H1 (cell line): Measurements from ENCODE around the gene KRTAP17-1. TPM values are rescaled to one million over a fixed set of nuclear protein-coding genes. Genes with fewer than 3 reads are reported as not detected.

Experiments used
- CTCF ChIA-PET: fragments of 300-600 bp; sonication (Branson Sonifier 250); formaldehyde crosslinking; loops from one replicate; lab custom pipeline; 2021; ENCODE audit not compliant: partially characterized antibody; lab: Charles Lee
- POLR2A ChIA-PET: fragments of 300-600 bp; sonication (Branson Sonifier 250); formaldehyde crosslinking; loops from one replicate; lab custom pipeline; 2021; ENCODE audit warnings: inconsistent platforms; ENCODE audit not compliant: partially characterized antibody; lab: Charles Lee
- DNase-seq, 2 experiments: peaks; one replicate each; pipeline versions ENCODE4 v3.0.0 to v3.0.0-alpha.2; 2010 to 2022; ENCODE audit warnings: low spot score in 2 of 2, low read depth in 1 of 2, mixed read lengths in 1 of 2
- FAIRE-seq: peaks from 2 replicates; lab custom pipeline; 2011; peaks lifted over from hg19 to GRCh38; lab: Jason Lieb, UNC
- H2AFZ ChIP-seq: 2 replicates; pipeline ENCODE4 v1.8.1; 2012; ENCODE audit warnings: low read length, inconsistent platforms
- H2AK5ac ChIP-seq: 2 replicates; pipeline ENCODE4 v1.6.1; 2013; ENCODE audit warnings: low read depth, low read length
- H2BK120ac ChIP-seq: replicated peaks from 2 replicates; pipeline ENCODE3; 2013; ENCODE audit warnings: low read depth, low read length, inconsistent platforms
- H2BK12ac ChIP-seq: 2 replicates; pipeline ENCODE4 v1.6.1; 2013; ENCODE audit warnings: low read depth, low read length
- H2BK15ac ChIP-seq: 2 replicates; pipeline ENCODE4 v1.6.1; 2013; ENCODE audit warnings: low read length
- H2BK20ac ChIP-seq: 2 replicates; pipeline ENCODE4 v1.6.1; 2013; ENCODE audit warnings: low read length
- H2BK5ac ChIP-seq: 2 replicates; pipeline ENCODE4 v1.6.1; 2013; ENCODE audit warnings: low read depth, low read length
- H3K14ac ChIP-seq: 2 replicates; pipeline ENCODE4 v1.6.1; 2013; ENCODE audit warnings: inconsistent platforms; ENCODE audit not compliant: insufficient read length
- H3K18ac ChIP-seq: 2 replicates; pipeline ENCODE4 v1.6.1; 2013; ENCODE audit warnings: low read length; ENCODE audit errors: extremely low read depth
- H3K23ac ChIP-seq: 2 replicates; pipeline ENCODE4 v1.6.1; 2013; ENCODE audit warnings: inconsistent platforms; ENCODE audit not compliant: insufficient read length
- H3K23me2 ChIP-seq: 2 replicates; pipeline ENCODE4 v1.6.1; 2013; ENCODE audit warnings: low read depth, low read length
- H3K27ac ChIP-seq: 2 replicates; pipeline ENCODE4 v1.6.1; 2011; ENCODE audit warnings: low read depth, low read length, inconsistent platforms
- H3K27me3 ChIP-seq, 4 experiments: replicated peaks in 1 of 4; 1 replicate in 1 of 4; 2 replicates in 3 of 4; pipeline versions ENCODE4 v1.6.1 to v1.8.1; 2011 to 2013; ENCODE audit warnings: low read length in 3 of 4, mild to moderate bottlenecking in 3 of 4, inconsistent platforms in 2 of 4, mixed read lengths in 2 of 4, moderate library complexity in 1 of 4; ENCODE audit not compliant: control insufficient read depth in 3 of 4, insufficient read depth in 3 of 4; ENCODE audit errors: extremely low read depth in 1 of 4
- H3K36me3 ChIP-seq, 4 experiments: 2 replicates each; pipeline versions ENCODE4 v1.6.1 to v1.8.1; 2011 to 2013; ENCODE audit warnings: mild to moderate bottlenecking in 4 of 4, low read length in 3 of 4, moderate library complexity in 2 of 4, control low read depth in 1 of 4, inconsistent platforms in 1 of 4; ENCODE audit not compliant: insufficient read depth in 4 of 4, control insufficient read depth in 2 of 4
- H3K4ac ChIP-seq: replicated peaks from 2 replicates; pipeline ENCODE3; 2013; ENCODE audit warnings: low read length, low read depth, mixed read lengths, inconsistent platforms; ENCODE audit not compliant: insufficient read length
- H3K4me1 ChIP-seq, 4 experiments: replicated peaks in 1 of 4; 1 replicate in 1 of 4; 2 replicates in 3 of 4; pipeline versions ENCODE4 v1.6.1 to v1.8.1; 2011 to 2013; ENCODE audit warnings: low read length in 3 of 4, inconsistent platforms in 2 of 4, mixed read lengths in 1 of 4; ENCODE audit not compliant: insufficient read depth in 4 of 4, control insufficient read depth in 3 of 4
- H3K4me2 ChIP-seq, 2 experiments: 2 replicates each; pipeline versions ENCODE4 v1.6.1 to v1.8.1; 2011 to 2013; ENCODE audit warnings: low read depth in 2 of 2, low read length in 2 of 2, control low read depth in 1 of 2, inconsistent platforms in 1 of 2, mild to moderate bottlenecking in 1 of 2; ENCODE audit not compliant: insufficient read depth in 1 of 2
- H3K4me3 ChIP-seq, 4 experiments: fragments of 200-600, 300-600 bp in 1 of 4; sonication (generic), shearing (Covaris generic), sonication (Bioruptor Twin) in 1 of 4; 2 replicates each; pipeline versions ENCODE4 v1.5.1 to v1.8.1; 2011 to 2016; ENCODE audit warnings: low read length in 4 of 4, low read depth in 3 of 4, control low read depth in 2 of 4, inconsistent platforms in 2 of 4, mild to moderate bottlenecking in 2 of 4, mixed read lengths in 1 of 4, moderate library complexity in 1 of 4; ENCODE audit not compliant: insufficient read depth in 2 of 4; ENCODE audit errors: extremely low read depth in 1 of 4
- H3K56ac ChIP-seq: replicated peaks from 2 replicates; pipeline ENCODE3; 2013; ENCODE audit warnings: low read depth, mild to moderate bottlenecking, mixed read lengths, low read length, inconsistent platforms; ENCODE audit not compliant: insufficient read length
- H3K79me1 ChIP-seq: 2 replicates; pipeline ENCODE4 v1.6.1; 2013; ENCODE audit warnings: low read depth, low read length, control low read depth
- H3K79me2 ChIP-seq, 2 experiments: 2 replicates each; pipeline versions ENCODE4 v1.6.1 to v1.8.1; 2012 to 2013; ENCODE audit warnings: low read length in 2 of 2, mild to moderate bottlenecking in 2 of 2, inconsistent platforms in 1 of 2; ENCODE audit not compliant: insufficient read depth in 2 of 2, control insufficient read depth in 1 of 2
- H3K9ac ChIP-seq, 4 experiments: replicated peaks in 1 of 4; 1 replicate in 1 of 4; 2 replicates in 3 of 4; pipeline versions ENCODE4 v1.6.1 to v1.8.1; 2011 to 2013; ENCODE audit warnings: low read depth in 3 of 4, low read length in 3 of 4, control low read depth in 2 of 4, mild to moderate bottlenecking in 2 of 4, moderate library complexity in 2 of 4, inconsistent platforms in 1 of 4; ENCODE audit errors: extremely low read depth in 1 of 4
- H3K9me3 ChIP-seq, 2 experiments: 2 replicates each; pipeline versions ENCODE4 v1.6.1 to v1.8.1; 2012 to 2013; ENCODE audit warnings: mild to moderate bottlenecking in 2 of 2, moderate library complexity in 2 of 2, control low read depth in 1 of 2, inconsistent platforms in 1 of 2, low read depth in 1 of 2, low read length in 1 of 2, mixed read lengths in 1 of 2; ENCODE audit not compliant: insufficient read depth in 2 of 2
- H4K20me1 ChIP-seq, 2 experiments: replicated peaks in 1 of 2; 2 replicates each; pipeline versions ENCODE3 to v1.8.1; 2011 to 2013; ENCODE audit warnings: inconsistent platforms in 2 of 2, low read length in 2 of 2, mild to moderate bottlenecking in 1 of 2; ENCODE audit not compliant: insufficient read depth in 2 of 2, control insufficient read depth in 1 of 2
- H4K5ac ChIP-seq: 2 replicates; pipeline ENCODE4 v1.6.1; 2013; ENCODE audit warnings: low read length, low read depth, mixed read lengths, inconsistent platforms; ENCODE audit not compliant: insufficient read length
- H4K8ac ChIP-seq: 2 replicates; pipeline ENCODE4 v1.8.0; 2013; ENCODE audit warnings: mild to moderate bottlenecking, moderate library complexity, low read length, inconsistent platforms; ENCODE audit not compliant: insufficient read depth; ENCODE audit errors: extremely low read depth
- H4K91ac ChIP-seq: replicated peaks from 2 replicates; pipeline ENCODE3; 2013; ENCODE audit warnings: low read length, mixed read lengths, inconsistent platforms; ENCODE audit not compliant: insufficient read length
- CBX5 ChIP-seq: fragments of 300-800, 300-1000 bp; sonication (generic); IDR thresholded peaks from 2 replicates; pipeline ENCODE4 v1.7.1; 2016; ENCODE audit warnings: antibody characterized with exemption, low read length, low read depth
- NRF1 ChIP-seq: IDR thresholded peaks from 2 replicates; pipeline ENCODE4 v1.6.1; 2011; ENCODE audit warnings: mild to moderate bottlenecking, low read depth, low read length, improper control_type of control experiment
- RNF2 ChIP-seq: fragments of 200-900, 300-1000 bp; sonication (generic); IDR thresholded peaks from 2 replicates; pipeline ENCODE4 v1.7.1; 2016; ENCODE audit warnings: borderline replicate concordance, low read depth, mild to moderate bottlenecking, antibody characterized with exemption, low read length; ENCODE audit not compliant: poor library complexity, severe bottlenecking; ENCODE audit errors: missing control alignments
- WGBS, 2 experiments: shearing (Covaris generic) in 1 of 2; methylation state at CpG; one replicate each; pipeline versions ENCODE4 v1.1.6 to v1.1.7; 2013 to 2015; ENCODE audit warnings: low lambda C conversion rate in 2 of 2, mixed read lengths in 2 of 2, inconsistent platforms in 1 of 2, low coverage in 1 of 2, missing lambda C conversion rate in 1 of 2; ENCODE audit not compliant: insufficient replicate concordance in 2 of 2, insufficient coverage in 1 of 2, insufficient read length in 1 of 2; ENCODE audit errors: extremely low coverage in 1 of 2, missing lambda C conversion rate in 1 of 2; 5-methylcytosine and 5-hydroxymethylcytosine counted together
- polyA plus RNA-seq, 7 experiments: library from polyadenylated mRNA; depleted of rRNA in 3 of 7; stranded (reverse) in 5 of 7; unstranded in 2 of 7; fragments of >200 nt in 5 of 7; fragments of 200-250 nt in 2 of 7; gene quantifications; 1 replicate in 5 of 7; 2 replicates in 1 of 7; 4 replicates in 1 of 7; pipeline versions ENCODE4 v1.2.1 to v1.2.3, GENCODE V29; 2011 to 2013; ENCODE audit warnings: missing spikeins in 2 of 7, mixed read lengths in 2 of 7
- total RNA-seq: library from RNA; stranded (reverse); fragmentation: NEBNext Ultra II Directional; extraction: Animal tissue kit (Norgen Biotek cat#: 25700); gene quantifications from 2 replicates; pipeline ENCODE4 v1.2.1, GENCODE V29; 2021
- TF ChIP-seq, protein P1 (sequence below), 3 experiments: IDR thresholded peaks; 1 replicate in 2 of 3; 2 replicates in 1 of 3; pipeline versions ENCODE4 v1.5.1 to v1.6.1; 2011; ENCODE audit warnings: low read length in 3 of 3, mild to moderate bottlenecking in 3 of 3, inconsistent platforms in 2 of 3, low read depth in 1 of 3, moderate library complexity in 1 of 3; ENCODE audit not compliant: insufficient read depth in 1 of 3; ENCODE audit errors: control extremely low read depth in 1 of 3
- TF ChIP-seq, protein P2 (sequence below): IDR thresholded peaks from 2 replicates; pipeline ENCODE4 v1.6.1; 2011; ENCODE audit warnings: low read length, improper control_type of control experiment
- TF ChIP-seq, protein P3 (sequence below): IDR thresholded peaks from 2 replicates; pipeline ENCODE4 v1.6.1; 2011; ENCODE audit warnings: low read depth, mild to moderate bottlenecking, low read length; ENCODE audit not compliant: insufficient read depth

KRTAP17-1 gene
- total and polyA plus RNA-seq, 2 of the 8 experiments (the other 6 are each of a cell fraction or from before 2014, with no cell fraction given): not detected

DNA sequence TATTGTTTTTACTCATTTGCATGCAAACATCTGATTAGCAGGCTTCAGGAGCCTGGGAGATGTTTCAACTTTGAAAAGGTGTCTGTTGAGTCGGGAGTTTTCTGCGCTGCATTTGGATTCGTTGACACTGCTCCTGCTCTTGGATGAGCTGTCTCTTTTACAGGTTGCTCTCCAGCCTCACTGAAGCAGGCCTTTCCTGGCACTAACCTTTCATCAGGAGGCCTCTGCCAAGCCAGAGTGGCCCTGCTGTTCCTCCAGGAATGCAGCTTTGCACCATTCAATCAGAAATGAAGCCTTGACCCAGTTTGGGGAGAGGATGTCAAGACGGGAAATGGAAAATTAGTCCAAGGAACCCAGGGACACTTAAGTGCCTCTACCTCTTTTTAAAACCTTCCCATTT, 12.5 kb downstream of the KRTAP17-1 start:
- no peaks in the 10 kb centered on the region for H4K20me1 ChIP-seq
- H3K9ac ChIP-seq: no peak overlapping the region
- H3K18ac ChIP-seq: no peak overlapping the region
- no peak overlapping the region for H3K4me2 ChIP-seq
- H3K9me3 ChIP-seq: no peaks in the 10 kb centered on the region; a peak in 1 of 4 replicates
- H2AFZ ChIP-seq: no peak overlapping the region
- no peak overlapping the region for H4K8ac ChIP-seq
- no peak overlapping the region for H2AK5ac ChIP-seq
- H4K91ac ChIP-seq: no peak overlapping the region
- H2BK120ac ChIP-seq: no peak overlapping the region
- CTCF ChIA-PET: interaction anchor here (0.6 to 1.8 kb wide), 6 partner anchors 20 to 694 kb away, joined by 3 to 7 read pairs (median 3); partner anchors contain the start of gene KRT33A
- WGBS, 2 experiments: 92% methylated on average over 4 of the region's 4 CpGs; no CpG with 5 or more reads in 1 of the 2 experiments
- no peak overlapping the region for H4K5ac ChIP-seq
- H2BK12ac ChIP-seq: no peak overlapping the region
- no peak overlapping the region for H3K23ac ChIP-seq
- DNase-seq: no peak
- no peak overlapping the region for H2BK5ac ChIP-seq
- no peak for FAIRE-seq
- H2BK15ac ChIP-seq: no peak overlapping the region
- no peaks in the 10 kb centered on the region; a peak in 2 of 7 replicates for H3K27me3 ChIP-seq
- no peak overlapping the region for H3K4ac ChIP-seq
- POLR2A ChIA-PET: no interaction called here
- no peaks in the 10 kb centered on the region for H3K79me2 ChIP-seq
- no peak overlapping the region for H3K56ac ChIP-seq
- no peaks in the 10 kb centered on the region; the same call in 1 of the 2 replicates for H3K23me2 ChIP-seq
- no peak overlapping the region for H3K4me3 ChIP-seq
- no peak overlapping the region for H3K27ac ChIP-seq
- no peaks in the 10 kb centered on the region for H3K36me3 ChIP-seq
- H2BK20ac ChIP-seq: no peak overlapping the region
- H3K14ac ChIP-seq: no peak overlapping the region
- no peaks in the 10 kb centered on the region; a peak in 2 of 7 replicates for H3K4me1 ChIP-seq
- TF ChIP-seq, protein P1, sequence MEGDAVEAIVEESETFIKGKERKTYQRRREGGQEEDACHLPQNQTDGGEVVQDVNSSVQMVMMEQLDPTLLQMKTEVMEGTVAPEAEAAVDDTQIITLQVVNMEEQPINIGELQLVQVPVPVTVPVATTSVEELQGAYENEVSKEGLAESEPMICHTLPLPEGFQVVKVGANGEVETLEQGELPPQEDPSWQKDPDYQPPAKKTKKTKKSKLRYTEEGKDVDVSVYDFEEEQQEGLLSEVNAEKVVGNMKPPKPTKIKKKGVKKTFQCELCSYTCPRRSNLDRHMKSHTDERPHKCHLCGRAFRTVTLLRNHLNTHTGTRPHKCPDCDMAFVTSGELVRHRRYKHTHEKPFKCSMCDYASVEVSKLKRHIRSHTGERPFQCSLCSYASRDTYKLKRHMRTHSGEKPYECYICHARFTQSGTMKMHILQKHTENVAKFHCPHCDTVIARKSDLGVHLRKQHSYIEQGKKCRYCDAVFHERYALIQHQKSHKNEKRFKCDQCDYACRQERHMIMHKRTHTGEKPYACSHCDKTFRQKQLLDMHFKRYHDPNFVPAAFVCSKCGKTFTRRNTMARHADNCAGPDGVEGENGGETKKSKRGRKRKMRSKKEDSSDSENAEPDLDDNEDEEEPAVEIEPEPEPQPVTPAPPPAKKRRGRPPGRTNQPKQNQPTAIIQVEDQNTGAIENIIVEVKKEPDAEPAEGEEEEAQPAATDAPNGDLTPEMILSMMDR (IDR thresholded peaks at IDR 0.05; ENCODE audit: control extremely low read depth in 1 of 3, insufficient read depth in 1 of 3, low read depth in 1 of 3, low read length in 3 of 3): no peak
- TF ChIP-seq, protein P2, sequence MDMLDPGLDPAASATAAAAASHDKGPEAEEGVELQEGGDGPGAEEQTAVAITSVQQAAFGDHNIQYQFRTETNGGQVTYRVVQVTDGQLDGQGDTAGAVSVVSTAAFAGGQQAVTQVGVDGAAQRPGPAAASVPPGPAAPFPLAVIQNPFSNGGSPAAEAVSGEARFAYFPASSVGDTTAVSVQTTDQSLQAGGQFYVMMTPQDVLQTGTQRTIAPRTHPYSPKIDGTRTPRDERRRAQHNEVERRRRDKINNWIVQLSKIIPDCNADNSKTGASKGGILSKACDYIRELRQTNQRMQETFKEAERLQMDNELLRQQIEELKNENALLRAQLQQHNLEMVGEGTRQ: no peak
- no peak for TF ChIP-seq CBX5
- no peak for TF ChIP-seq NRF1
- TF ChIP-seq, protein P3, sequence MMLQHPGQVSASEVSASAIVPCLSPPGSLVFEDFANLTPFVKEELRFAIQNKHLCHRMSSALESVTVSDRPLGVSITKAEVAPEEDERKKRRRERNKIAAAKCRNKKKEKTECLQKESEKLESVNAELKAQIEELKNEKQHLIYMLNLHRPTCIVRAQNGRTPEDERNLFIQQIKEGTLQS: no peak
- TF ChIP-seq RNF2: no peak
- H3K79me1 ChIP-seq: no peaks in the 10 kb centered on the region
